ENCODE data around the gene CHCT1. TPM values are rescaled to one million over a fixed set of nuclear protein-coding genes. Genes with fewer than 3 reads are reported as not detected.

CHCT1 gene
- total and polyA plus RNA-seq, 2 of the 8 experiments (the other 6 are each of a cell fraction or from before 2014, with no cell fraction given): 0.06 TPM; not detected in 1

DNA sequence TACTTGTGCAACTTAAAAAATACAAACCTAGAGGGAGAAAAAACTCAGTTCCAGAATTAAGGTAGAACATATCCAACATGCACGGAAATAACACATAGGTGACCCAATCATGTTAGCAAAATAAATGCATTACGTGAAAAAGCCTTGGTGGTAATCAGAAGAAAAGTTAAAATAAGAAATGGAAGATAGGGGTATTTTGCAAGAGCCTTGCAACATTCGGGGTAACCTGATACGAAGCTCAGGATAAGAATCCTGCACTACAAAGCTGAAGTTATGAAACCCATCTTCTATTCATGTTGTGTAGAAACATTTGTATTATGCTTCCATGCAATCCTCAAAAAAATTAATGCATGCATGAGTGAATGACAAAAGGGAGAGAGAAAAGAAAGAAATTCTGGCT, 33.1 kb downstream of the CHCT1 start:
- ChIA-PET POLR2A (ENCODE audit: partially characterized antibody) (no interaction called here), CTCF (ENCODE audit: partially characterized antibody) (interaction anchor here (0.6 to 0.8 kb wide), 2 partner anchors 143 to 190 kb away, joined by 3 read pairs; no protein-coding TSS in a partner anchor)
- Histone ChIP-seq H2AK5ac (ENCODE audit: low read depth, low read length) (no peak overlapping the region), H2AFZ (ENCODE audit: low read length) (no peak overlapping the region), H3K14ac (ENCODE audit: insufficient read length) (no peak overlapping the region), H3K4me3 (ENCODE audit: extremely low read depth in 1 of 4, insufficient read depth in 2 of 4, low read depth in 3 of 4, low read length in 4 of 4) (no peak overlapping the region), H3K4ac (replicated peaks; ENCODE audit: insufficient read length, low read depth, low read length) (no peak overlapping the region), H4K20me1 (replicated peaks in 1 of 2; ENCODE audit: control insufficient read depth in 1 of 2, insufficient read depth in 2 of 2, low read length in 2 of 2) (no peaks in the 10 kb centered on the region), H3K27me3 (replicated peaks in 1 of 4; ENCODE audit: control insufficient read depth in 3 of 4, extremely low read depth in 1 of 4, insufficient read depth in 3 of 4, low read length in 3 of 4) (no peaks in the 10 kb centered on the region), H3K79me1 (ENCODE audit: low read depth, low read length) (no peaks in the 10 kb centered on the region), H2BK5ac (ENCODE audit: low read depth, low read length) (no peak overlapping the region), H3K9ac (replicated peaks in 1 of 4; ENCODE audit: extremely low read depth in 1 of 4, low read depth in 3 of 4, low read length in 3 of 4) (no peak overlapping the region), H3K18ac (ENCODE audit: extremely low read depth, low read length) (no peak overlapping the region), H3K79me2 (ENCODE audit: control insufficient read depth in 1 of 2, insufficient read depth in 2 of 2, low read length in 2 of 2) (no peaks in the 10 kb centered on the region), H2BK12ac (ENCODE audit: low read depth, low read length) (no peak overlapping the region), H2BK120ac (replicated peaks; ENCODE audit: low read depth, low read length) (no peak overlapping the region), H4K5ac (ENCODE audit: insufficient read length, low read depth, low read length) (no peak overlapping the region), H4K8ac (ENCODE audit: extremely low read depth, insufficient read depth, low read length) (no peak overlapping the region), H3K4me2 (ENCODE audit: insufficient read depth in 1 of 2, low read depth in 2 of 2, low read length in 2 of 2) (no peak overlapping the region), H3K9me3 (ENCODE audit: insufficient read depth in 2 of 2, low read depth in 1 of 2, low read length in 1 of 2) (no peaks in the 10 kb centered on the region), H3K4me1 (replicated peaks in 1 of 4; ENCODE audit: control insufficient read depth in 3 of 4, insufficient read depth in 4 of 4, low read length in 3 of 4) (no peaks in the 10 kb centered on the region), H3K23me2 (ENCODE audit: low read depth, low read length) (no peaks in the 10 kb centered on the region), H3K23ac (ENCODE audit: insufficient read length) (no peak overlapping the region), H2BK20ac (ENCODE audit: low read length) (no peak overlapping the region), H3K27ac (ENCODE audit: low read depth, low read length) (no peak overlapping the region), H2BK15ac (ENCODE audit: low read length) (no peak overlapping the region), H3K36me3 (ENCODE audit: control insufficient read depth in 2 of 4, insufficient read depth in 4 of 4, low read length in 3 of 4) (peaks cover 4 to 50% (median 10%) of the 10 kb centered on the region in 4 experiments; a peak in 6 of 8 replicates), H4K91ac (replicated peaks; ENCODE audit: insufficient read length, low read length) (no peak overlapping the region), H3K56ac (replicated peaks; ENCODE audit: insufficient read length, low read depth, low read length) (no peak overlapping the region)
- FAIRE-seq (no peak), DNase-seq (ENCODE audit: low read depth in 1 of 2, low spot score in 2 of 2) (no peak)
- 92% methylated on average over 4 of the region's 4 CpGs; no CpG with 5 or more reads in 1 of the 2 experiments for WGBS, 2 experiments (ENCODE audit: extremely low coverage in 1 of 2, insufficient coverage in 1 of 2, insufficient read length in 1 of 2, insufficient replicate concordance in 2 of 2, low coverage in 1 of 2, low lambda C conversion rate in 2 of 2, missing lambda C conversion rate in 1 of 2)
- TF ChIP-seq CTBP2 (IDR thresholded peaks at IDR 0.05; ENCODE audit: borderline replicate concordance, insufficient read depth, insufficient read length, low read length): no peak
- TF ChIP-seq JUN (IDR thresholded peaks at IDR 0.05; ENCODE audit: low read depth, low read length): no peak
- no peak for TF ChIP-seq ATF3 (IDR thresholded peaks at IDR 0.05; ENCODE audit: insufficient read depth, low read depth, low read length)
- TF ChIP-seq BCL11A (IDR thresholded peaks at IDR 0.05; ENCODE audit: low read depth in 2 of 2, low read length in 2 of 2): no peak
- TF ChIP-seq CHD1 (IDR thresholded peaks at IDR 0.05; ENCODE audit: low read depth, low read length): no peak
- no peak for TF ChIP-seq EP300 (IDR thresholded peaks at IDR 0.05; ENCODE audit: borderline replicate concordance in 1 of 2, low read depth in 2 of 2, low read length in 2 of 2)
- no peak for TF ChIP-seq BACH1 (IDR thresholded peaks at IDR 0.05; ENCODE audit: low read length)
- no peak for TF ChIP-seq YY1 (IDR thresholded peaks at IDR 0.05; ENCODE audit: low read depth, low read length)
- TF ChIP-seq HDAC6 (IDR thresholded peaks at IDR 0.05; ENCODE audit: low read depth, low read length): no peak
- TF ChIP-seq TAF7 (optimal IDR thresholded peaks at IDR 0.05; ENCODE audit: borderline replicate concordance, low read depth, low read length): no peak
- TF ChIP-seq RNF2 (IDR thresholded peaks at IDR 0.05; ENCODE audit: borderline replicate concordance, low read depth, low read length, missing control alignments, poor library complexity, severe bottlenecking): no peak
- TF ChIP-seq BRCA1 (IDR thresholded peaks at IDR 0.05; ENCODE audit: low read depth, low read length): no peak
- no peak for TF ChIP-seq EZH2 (IDR thresholded peaks at IDR 0.05; ENCODE audit: low read depth, low read length, severe bottlenecking)

Data from H1 (cell line).